ENCODE measurements around the gene CDH4. TPM values are rescaled to one million over a fixed set of nuclear protein-coding genes. Genes with fewer than 3 reads are reported as not detected.

The CDH4 gene
- total RNA-seq, 1 donor from 2014 or later, result 2.2 TPM

DNA sequence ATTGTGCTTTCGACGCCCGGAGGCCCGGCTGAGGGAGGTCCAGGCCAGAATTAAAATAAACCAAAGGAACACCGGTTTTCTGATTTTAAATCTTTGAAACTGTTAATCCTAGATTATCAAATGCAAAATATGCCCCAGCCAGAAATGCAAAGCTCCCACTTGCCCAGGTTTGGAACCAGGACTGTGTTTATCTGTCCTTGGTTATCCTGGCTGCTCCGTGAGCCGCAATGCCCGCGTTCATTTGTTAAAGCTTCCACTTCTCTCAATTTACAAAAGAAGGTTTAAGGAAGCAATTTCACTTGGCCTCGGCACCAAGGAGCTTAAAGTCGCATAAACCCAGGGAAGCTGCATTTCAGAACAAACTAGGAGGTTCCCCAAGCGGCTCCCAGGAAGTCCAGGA lies 563.6 kb downstream of the CDH4 start:
- no peak for ATAC-seq
- intact Hi-C loops (cut with DNase I), result no loop called here
- no peak for DNase-seq (ENCODE audit: low spot score)

DNA sequence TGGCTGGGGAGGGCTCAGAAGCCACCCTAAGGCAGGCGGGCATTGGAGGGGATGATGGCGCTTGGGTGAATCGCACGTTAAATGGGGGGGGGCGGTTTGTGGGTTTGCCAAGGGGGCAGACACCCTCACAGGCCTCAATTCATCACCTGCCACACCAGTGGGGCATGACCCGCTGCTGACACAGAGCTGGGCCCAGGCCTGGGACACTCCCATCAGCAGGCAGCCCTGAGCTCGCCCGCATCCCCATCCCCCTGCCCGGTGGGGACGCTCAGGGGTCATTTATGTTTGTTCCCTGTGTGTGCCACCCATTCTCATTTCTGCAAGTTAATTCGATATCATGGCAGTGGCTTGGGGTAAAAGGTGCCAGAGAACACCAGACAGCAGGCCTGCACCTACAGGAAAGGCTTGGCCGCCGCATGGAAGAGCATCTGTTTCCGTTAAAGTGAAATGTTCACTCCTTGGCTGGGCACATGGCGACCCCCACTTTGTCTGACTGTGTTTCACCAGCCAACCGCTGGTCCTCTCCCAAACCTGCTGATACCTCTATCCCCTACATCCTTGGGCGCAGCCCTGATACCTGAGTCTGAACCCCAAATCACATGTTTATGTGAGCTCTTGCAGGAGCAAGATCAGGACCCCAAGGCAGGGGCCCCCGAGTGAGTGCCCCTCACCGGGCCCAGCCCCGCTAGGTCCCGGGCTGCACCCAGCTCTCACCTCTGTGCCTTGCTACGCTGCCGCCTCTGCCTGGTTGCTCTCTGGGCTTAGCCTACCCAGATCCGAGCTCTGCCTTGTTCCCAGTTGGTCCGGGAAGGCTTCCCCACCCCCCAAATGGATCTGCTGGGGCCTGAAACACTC lies 564.8 kb downstream of the CDH4 start:
- no peak for ATAC-seq
- intact Hi-C loops (cut with DNase I), result no loop called here

DNA sequence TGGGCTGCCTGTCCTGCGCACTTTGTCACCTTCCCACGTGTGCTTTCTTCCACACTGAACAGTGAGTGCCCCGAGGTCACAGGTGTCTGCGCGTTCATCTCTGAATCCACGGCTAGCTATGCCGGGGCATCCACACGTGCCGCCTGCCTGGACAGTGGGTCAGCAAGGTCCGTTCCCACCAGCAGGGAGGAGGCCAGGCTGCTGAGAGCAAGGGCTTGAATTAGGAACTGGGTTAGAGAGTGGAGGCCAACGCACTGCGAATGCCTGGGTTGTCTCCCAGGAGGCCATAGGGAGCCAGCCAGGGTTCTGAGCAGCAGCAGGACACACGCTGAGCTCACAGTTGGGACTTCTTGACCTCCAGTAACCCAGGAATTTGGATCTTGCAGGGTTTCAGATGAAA lies 565.5 kb downstream of the CDH4 start:
- DNase-seq (ENCODE audit: low spot score), result no peak
- ATAC-seq, result no peak
- intact Hi-C loops (cut with DNase I), result no loop called here

More for the DNA sequence above, 564.8 kb downstream of the CDH4 start:
- no peak for DNase-seq (ENCODE audit: low spot score)

DNA sequence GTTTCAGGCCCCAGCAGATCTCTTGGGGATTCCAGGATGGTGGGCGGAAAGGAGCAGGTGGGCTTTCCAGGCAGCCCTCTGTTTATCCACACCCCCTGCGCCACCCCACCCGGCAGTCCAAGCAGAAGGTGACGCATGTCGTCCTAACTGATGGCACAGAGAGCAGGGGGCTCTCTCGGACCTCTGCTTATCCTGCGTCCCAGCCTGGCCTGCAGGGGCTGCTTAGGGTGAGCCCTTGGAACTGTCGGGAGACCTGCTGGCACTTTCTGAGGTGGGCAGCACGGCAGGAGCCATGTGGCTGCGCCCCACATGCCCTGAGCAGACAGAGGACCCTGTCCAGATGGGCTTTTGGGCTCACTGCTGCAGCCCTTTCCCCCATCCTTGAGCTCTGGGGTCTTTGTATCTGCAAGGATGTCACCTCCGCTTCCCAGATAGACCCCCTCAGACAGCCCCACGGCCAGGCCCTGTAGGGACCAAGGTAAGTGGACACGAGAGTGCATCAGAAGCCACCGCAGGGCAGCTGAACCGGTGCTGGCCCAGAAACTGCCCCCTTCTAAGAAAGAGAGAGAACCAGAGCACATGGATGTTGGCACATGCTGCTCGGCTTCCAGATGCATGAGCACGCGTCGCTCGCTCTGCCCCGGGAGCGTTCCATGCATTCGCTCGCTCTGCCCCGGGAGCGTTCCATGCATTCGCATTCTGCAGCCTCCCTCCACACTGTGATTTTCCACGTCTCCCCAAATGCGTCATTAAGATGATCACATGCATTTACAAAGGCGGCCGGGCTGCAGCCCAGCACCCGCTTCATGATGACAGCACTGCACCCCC lies 566.9 kb downstream of the CDH4 start:
- DNase-seq (ENCODE audit: low spot score) (no peak), ATAC-seq (no peak)
- intact Hi-C loops (cut with DNase I), result no loop called here

DNA sequence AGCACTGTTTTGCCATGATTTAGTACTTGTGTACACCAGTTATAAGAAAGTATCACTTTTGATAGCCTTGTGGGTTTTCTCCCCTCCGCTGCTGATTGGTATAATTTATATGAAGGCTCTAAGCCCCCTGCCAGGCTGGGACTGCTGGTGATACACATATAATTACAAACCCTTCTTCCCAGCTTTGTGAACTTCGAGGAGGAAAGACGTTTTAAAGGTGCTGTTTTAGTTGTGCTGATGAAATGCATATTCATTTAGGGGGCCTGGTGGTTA lies 567.4 kb downstream of the CDH4 start:
- intact Hi-C loops (cut with DNase I), result no loop called here
- DNase-seq (ENCODE audit: low spot score), result no peak
- no peak for ATAC-seq

DNA sequence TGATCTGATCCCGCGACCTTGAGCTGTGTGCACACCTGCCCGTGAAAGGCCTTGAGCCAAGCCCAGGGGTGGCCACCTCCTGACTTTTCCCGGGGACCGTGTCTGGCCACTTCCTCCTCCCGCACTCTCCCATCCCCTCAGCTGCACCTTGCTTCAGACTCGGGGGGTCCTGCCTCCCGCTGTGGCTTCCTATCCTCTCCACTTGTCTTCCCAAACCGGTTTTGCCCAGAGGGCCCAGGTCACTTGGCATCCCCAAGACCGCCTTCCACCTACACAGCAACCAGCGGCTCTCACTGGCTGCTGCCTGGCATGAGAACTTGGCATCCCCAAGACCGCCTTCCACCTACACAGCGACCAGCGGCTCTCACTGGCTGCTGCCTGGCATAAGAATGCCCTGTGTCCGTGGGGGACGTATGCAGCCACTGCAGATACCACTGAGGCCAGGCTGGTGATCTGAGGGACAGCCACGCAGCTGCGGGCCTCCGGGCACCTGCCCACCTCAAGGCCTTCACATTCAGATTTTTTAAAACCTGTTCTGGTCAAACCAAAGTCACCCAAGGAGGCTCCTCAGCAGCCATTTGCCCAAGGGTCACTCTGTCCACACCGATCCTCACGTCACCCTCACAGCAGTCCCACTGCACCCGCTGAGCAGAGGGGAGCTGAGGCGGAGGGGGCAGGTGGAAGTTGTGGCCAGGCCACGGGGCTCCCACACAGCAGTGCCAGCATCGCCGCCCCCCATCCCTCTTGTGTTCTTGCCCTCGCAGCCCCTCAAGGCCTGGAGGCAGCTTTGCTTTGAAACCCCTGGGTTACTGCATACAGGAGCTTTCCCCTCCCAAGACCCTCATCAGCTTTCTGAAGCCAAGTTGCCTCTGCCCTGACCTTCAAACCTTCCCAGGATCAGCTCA lies 568.1 kb downstream of the CDH4 start:
- no peak for ATAC-seq
- no peak for DNase-seq (ENCODE audit: low spot score)
- intact Hi-C loops (cut with DNase I), result no loop called here

DNA sequence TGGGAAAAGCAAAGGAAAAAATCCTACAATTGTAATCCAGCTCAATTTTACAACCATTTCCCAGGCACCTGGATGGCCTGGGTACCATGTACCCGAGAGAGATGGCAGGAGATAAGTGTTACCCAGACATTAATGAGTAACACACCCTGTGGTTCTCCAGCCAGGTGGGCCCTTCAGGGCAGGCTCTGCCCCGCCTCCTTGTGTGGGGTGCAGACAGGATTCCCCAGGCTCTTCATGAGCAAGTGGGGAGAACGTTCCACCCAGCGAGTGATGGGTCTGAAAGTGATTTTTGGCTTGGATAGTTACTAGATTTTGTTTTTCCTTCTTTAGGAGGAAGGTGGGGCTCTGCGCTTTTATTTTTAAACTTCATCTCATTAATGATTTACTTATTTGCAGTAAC lies 569.7 kb downstream of the CDH4 start:
- no peak for DNase-seq (ENCODE audit: low spot score)
- intact Hi-C loops (cut with DNase I), result no loop called here

DNA sequence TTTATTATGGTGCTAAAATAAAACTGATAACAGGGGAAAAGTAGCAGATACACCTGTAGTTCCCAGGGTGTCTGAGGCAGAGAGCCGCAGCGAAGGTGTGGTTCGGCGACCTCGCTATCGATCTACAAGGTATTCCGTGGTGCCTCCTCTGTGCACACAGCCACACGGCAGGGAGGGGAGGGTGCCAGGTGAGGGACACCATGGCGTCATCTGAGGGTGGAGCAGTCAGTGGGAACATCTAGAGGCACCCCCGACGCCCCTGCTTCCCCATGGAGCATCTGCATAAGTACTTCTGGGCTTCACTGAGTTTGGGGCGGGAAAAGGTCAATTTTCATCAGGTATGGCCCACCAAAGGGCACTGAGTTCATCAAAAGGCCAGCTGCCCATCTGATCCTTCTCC lies 570.3 kb downstream of the CDH4 start:
- intact Hi-C loops (cut with DNase I), result no loop called here
- no peak for DNase-seq (ENCODE audit: low spot score)
- no peak for ATAC-seq

More for the DNA sequence above, 569.7 kb downstream of the CDH4 start:
- no peak for ATAC-seq

DNA sequence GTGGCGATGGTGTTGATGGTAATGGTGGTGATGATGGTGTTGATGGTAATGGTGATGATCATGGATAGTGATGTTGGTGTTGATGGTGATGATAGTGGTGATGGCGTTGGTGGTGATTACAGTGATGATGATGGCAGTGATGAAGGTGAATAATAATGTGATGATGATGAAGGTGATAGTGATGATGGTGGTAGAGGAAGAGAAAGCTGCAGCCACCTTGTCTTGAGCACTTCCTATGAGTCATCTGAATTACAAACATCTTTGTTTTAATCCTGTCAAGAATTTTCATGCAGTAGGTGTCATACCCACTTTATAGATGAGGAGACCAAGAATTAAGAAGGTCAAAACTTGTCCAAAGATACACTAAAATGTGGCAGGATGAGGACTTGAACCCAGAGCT lies 571.2 kb downstream of the CDH4 start:
- ATAC-seq (no peak), DNase-seq (ENCODE audit: low spot score) (no peak)
- intact Hi-C loops (cut with DNase I), result no loop called here

DNA sequence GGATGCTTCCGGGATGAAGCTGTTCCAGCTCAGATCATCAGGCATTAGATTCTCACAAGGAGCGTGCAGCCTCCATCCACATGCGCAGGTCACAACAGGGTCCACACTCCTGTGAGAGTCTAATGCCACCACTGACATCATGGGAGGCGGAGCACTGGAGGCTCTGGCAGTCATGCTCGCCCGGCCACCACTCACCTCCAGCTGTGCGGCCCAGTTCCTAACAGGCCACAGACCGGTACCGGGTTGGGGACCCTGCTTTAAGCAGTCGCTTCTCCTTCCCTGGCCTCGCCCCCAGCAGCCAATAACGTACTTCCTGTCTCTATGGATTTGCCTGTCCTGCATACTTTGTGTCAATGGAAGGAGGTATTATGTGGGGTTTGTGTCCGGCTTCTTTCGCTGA lies 576.8 kb downstream of the CDH4 start:
- DNase-seq (ENCODE audit: low spot score), result no peak
- intact Hi-C loops (cut with DNase I), result no loop called here
- no peak for ATAC-seq

DNA sequence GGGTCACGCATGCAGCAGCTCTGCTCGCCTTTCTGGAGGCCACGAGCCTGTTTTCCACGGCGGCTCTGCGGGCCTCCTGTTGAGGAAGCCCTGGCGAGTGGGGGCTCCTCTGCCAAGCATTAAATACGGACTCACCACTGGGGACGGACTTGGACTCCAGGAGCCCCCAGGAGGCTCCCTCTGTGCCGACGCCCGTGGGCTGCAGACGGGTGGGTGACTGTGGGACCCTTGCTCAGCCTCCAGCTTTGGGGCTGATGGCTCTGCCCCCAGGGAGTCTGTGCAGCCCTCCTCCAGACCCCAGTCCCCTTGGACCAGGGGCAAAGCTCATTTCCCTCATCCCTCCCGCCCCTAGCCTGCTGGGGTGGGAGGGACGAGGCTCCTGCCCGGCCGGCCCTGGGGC lies 577.5 kb downstream of the CDH4 start:
- intact Hi-C loops (cut with DNase I), result no loop called here
- DNase-seq (ENCODE audit: low spot score), result no peak
- ATAC-seq, result no peak

DNA sequence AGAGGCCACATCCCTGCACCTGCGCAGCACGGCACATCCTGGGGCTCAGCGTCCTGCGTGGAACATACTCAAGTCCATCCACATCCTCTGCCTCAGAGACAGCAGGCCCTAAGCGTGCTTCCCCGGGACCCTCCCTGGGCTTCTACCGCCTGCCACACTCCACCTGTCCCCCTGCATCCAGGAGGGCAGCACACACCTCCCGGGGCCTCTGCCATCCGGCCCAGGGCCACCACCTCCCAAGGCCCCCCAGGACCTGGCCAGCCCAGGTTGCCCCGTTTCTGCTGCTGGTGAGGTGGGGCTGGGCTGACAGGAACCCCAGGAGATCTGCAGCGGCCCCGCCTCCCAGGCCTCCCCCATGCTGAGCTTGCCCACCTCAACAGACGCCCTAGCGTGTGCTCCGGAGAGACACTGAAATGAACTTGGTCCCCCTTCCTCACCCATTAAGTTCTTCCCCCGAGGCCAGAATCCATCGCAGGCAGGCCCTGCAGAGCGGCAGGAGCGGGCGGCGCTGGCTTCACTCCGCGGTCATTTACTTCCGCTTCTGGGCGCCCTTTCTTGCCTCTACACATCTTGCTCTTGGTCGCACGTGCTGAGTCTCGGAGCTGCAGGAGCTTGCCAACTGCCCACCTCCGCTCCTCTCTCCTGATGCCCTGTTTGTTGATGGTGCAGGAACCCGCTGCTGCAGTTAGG lies 578.3 kb downstream of the CDH4 start:
- no peak for ATAC-seq
- intact Hi-C loops (cut with DNase I), result no loop called here
- DNase-seq (ENCODE audit: low spot score), result no peak

DNA sequence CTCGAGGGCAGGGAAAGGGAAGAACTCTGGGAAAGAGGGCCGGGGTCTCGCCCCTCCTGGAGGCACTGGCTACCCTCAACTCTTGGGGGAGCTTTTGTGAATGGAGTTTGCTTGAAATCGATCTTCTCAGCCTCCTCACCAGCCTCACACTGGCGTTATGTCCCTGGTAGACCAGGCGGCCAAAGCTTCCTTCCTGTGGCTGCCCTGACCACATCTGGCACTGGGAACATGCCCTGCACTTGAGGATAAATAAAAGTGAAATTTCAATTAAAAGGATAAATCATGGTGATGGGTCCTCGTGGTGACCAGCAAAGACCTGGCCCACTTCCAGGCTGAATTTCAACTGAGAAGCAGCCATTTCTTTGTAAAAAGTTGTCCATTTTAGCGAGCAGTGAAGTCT lies 578.9 kb downstream of the CDH4 start:
- ATAC-seq (no peak), DNase-seq (ENCODE audit: low spot score) (no peak)
- intact Hi-C loops (cut with DNase I), result no loop called here

DNA sequence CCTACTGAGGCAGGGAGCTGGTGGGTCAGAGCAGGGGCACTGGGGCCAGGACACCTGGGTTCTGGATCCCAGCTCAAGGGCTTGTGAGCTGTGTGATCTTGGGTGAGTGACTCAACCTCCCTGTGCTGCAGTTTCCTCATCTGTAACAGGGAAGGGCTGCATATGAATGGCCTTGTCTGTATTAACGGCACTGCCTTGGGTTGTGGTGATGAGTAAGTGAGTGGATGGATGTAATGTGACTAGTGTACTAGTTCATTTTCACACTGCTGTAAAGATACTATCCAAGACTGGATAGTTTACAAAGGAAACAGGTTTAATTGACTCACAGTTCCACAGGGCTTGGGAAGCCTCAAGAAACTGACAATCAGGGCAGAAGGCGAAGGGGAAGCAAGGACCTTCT lies 580.1 kb downstream of the CDH4 start:
- DNase-seq (ENCODE audit: low spot score) (no peak), ATAC-seq (no peak)
- intact Hi-C loops (cut with DNase I), result no loop called here

DNA sequence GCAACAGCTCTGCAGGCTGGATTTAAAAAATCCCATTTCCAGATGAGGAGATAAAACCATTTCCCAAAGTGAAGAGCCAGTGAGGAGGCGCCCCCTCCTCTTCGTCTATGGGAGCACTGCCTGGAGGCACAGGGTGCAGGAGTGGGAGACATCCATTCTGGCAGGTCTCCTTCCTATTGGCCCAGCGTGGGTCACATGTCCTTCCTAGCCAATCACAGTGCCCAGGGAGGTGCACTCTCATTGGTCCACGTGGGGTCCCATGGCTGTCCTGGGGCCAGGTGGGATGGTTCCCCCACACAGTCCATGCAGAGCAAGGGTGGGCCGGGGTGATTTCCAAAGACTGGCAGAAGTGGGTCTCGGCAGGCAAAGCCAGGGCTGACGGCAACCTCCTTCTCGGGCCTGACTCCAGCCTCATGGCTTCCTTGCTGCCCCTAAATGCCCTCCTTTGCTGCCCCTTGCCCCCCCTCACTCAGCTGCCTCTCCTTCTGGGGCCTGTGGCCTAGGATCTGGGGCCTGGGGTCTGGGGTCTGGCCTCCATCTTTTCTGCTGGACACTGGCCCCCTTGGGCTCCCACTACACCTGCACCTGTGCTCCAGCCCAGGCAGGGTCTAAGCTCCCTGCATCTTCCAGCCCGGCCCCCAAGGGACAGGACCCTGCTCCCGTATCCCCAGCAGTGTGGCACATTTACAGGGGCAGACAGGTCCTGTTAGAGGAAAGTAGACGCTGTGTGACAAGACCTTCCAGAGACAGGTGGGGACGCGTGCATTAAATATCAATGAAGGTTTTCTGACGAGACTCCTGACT lies 581.9 kb downstream of the CDH4 start:
- ATAC-seq (no peak), DNase-seq (ENCODE audit: low spot score) (no peak)
- intact Hi-C loops (cut with DNase I), result no loop called here

DNA sequence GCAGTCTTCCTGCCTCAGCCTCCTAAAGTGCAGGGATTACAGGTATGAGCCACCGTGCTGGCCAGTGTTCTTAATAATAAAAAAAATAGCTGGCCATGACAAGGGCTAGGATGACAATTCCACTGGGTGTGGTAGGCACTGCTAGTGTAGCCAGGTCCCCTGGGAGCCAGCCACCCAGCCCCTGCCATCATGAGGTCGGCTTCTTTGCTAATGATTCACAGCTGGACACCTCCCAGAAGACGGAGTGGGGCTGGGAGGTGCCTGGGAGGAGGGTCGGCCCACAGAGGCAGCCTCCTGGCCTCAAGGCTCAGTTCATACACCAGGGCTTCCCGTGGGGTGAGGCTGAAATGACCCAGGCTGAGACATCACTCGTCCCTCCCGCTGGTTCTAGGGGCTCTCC lies 583.2 kb downstream of the CDH4 start:
- ATAC-seq (no peak), DNase-seq (ENCODE audit: low spot score) (no peak)
- intact Hi-C loops (cut with DNase I), result no loop called here

DNA sequence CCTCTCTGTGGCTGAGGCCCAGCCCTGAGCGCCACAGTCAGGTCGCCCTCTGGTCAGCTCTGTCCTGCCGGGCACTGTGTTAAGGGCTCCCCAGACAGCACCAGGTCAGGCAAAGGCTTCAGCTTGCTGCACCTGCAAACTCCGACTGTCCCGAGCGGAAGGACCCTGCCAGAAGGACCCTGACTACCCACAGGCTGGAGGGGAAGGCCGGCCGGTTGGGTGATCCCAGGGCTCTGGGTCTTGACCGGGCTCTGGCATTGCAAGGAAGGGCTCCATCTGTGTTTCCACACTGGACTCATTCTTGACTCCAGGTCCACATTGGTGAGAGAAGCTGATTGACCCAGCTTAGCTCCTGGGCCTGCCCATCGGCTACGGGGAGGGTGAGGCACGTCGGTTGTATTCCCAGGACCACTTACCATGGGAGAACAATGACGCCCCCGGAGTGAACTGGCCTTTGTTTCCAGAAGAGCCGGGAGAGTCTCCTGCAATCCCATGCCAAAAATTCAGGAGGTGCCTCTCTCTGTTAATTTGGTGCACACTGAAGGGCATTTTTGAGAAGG lies 583.8 kb downstream of the CDH4 start:
- no peak for ATAC-seq
- no peak for DNase-seq (ENCODE audit: low spot score)
- intact Hi-C loops (cut with DNase I), result no loop called here

DNA sequence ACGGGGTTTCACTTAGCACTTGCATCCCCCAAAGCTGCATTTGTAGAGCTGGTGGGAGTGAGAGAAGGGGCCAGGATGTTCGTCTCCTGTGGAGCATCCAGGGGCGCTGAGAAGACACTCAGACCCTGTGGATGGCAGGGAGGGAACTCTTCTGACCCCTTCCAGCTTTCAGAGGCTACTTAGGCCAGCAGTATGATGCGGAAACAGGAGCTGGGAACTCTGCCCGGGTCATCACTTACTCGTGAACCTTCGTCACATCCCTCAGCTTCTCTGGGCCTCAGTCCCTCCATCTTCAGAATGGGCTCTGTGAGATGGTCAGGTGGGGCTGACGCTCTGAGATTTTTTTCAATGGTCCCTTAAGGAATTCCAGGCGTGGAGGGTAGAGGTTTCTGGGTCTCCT lies 585.1 kb downstream of the CDH4 start:
- ATAC-seq (no peak), DNase-seq (ENCODE audit: low spot score) (no peak)
- intact Hi-C loops (cut with DNase I), result no loop called here
